ENCODE data around the gene CNTFR. TPM values are rescaled to one million over a fixed set of nuclear protein-coding genes. Genes with fewer than 3 reads are reported as not detected.

Gene CNTFR
- total RNA-seq, 1 experiment from 2014 or later: 2.7 TPM

GRCh38 chr9:34508463-34508862, 81.1 kb downstream of the CNTFR start:
- no peaks in the 10 kb centered on the region for H3K9me3 ChIP-seq (ENCODE audit: control insufficient read depth, insufficient read depth, low read depth, low read length)
- TF ChIP-seq SIN3A (IDR thresholded peaks at IDR 0.05; ENCODE audit: borderline replicate concordance, insufficient read depth, low read depth, low read length) (no peak), POLR2AphosphoS5 (IDR thresholded peaks at IDR 0.05; ENCODE audit: low read depth, low read length) (no peak), REST (IDR thresholded peaks at IDR 0.05; ENCODE audit: insufficient read depth in 1 of 2, low read depth in 2 of 2, low read length in 1 of 2) (no peak), CTCF (IDR thresholded peaks at IDR 0.05) (no peak), TCF7L2 (IDR thresholded peaks at IDR 0.05; ENCODE audit: low read depth, low read length) (no peak)
- intact Hi-C loops (cut with micrococcal nuclease; ENCODE audit: unreplicated experiment): no loop called here
- no peaks in the 10 kb centered on the region for H3K36me3 ChIP-seq (ENCODE audit: control insufficient read depth, insufficient read depth, low read length)
- no peak overlapping the region for H3K27ac ChIP-seq (ENCODE audit: low read length)
- CTCF ChIA-PET: no interaction called here
- H3K4me1 ChIP-seq (ENCODE audit: control insufficient read depth, insufficient read depth, low read length): peaks cover 2% of the 10 kb centered on the region; the same call in 1 of the 2 replicates
- DNase-seq (ENCODE audit: low read depth, low spot score) (no peak), ATAC-seq (no peak)
- POLR2A ChIA-PET: no interaction called here
- H3K27me3 ChIP-seq (ENCODE audit: control insufficient read depth, insufficient read depth, low read length): no peaks in the 10 kb centered on the region
- in situ Hi-C loops (cut with HindIII; ENCODE audit: low pct_unique_long_range_greater_than_20kb, low sequenced_read_pairs): no loop called here
- H3K4me3 ChIP-seq (ENCODE audit: low read depth in 2 of 2, low read length in 2 of 2): no peak overlapping the region
- BruUV-seq (replicated peaks): no TSS peak

- BruUV-seq (replicated peaks): no TSS peak
- intact Hi-C loops (cut with micrococcal nuclease; ENCODE audit: unreplicated experiment) (no loop called here), in situ Hi-C loops (cut with HindIII; ENCODE audit: low pct_unique_long_range_greater_than_20kb, low sequenced_read_pairs) (no loop called here)
- H3K4me1 ChIP-seq (ENCODE audit: control insufficient read depth, insufficient read depth, low read length): peaks cover 7% of the 10 kb centered on the region; the same call in 1 of the 2 replicates
- ATAC-seq (no peak), DNase-seq (ENCODE audit: low read depth, low spot score) (no peak)
- no peaks in the 10 kb centered on the region for H3K27me3 ChIP-seq (ENCODE audit: control insufficient read depth, insufficient read depth, low read length)
- no peak overlapping the region for H3K4me3 ChIP-seq (ENCODE audit: low read depth in 2 of 2, low read length in 2 of 2)
- no peaks in the 10 kb centered on the region for H3K36me3 ChIP-seq (ENCODE audit: control insufficient read depth, insufficient read depth, low read length)
- H3K27ac ChIP-seq (ENCODE audit: low read length): no peak overlapping the region
- ChIA-PET CTCF (no interaction called here), POLR2A (no interaction called here)
- no peaks in the 10 kb centered on the region for H3K9me3 ChIP-seq (ENCODE audit: control insufficient read depth, insufficient read depth, low read depth, low read length)
- TF ChIP-seq REST (IDR thresholded peaks at IDR 0.05; ENCODE audit: insufficient read depth in 1 of 2, low read depth in 2 of 2, low read length in 1 of 2) (no peak), POLR2AphosphoS5 (IDR thresholded peaks at IDR 0.05; ENCODE audit: low read depth, low read length) (no peak), SIN3A (IDR thresholded peaks at IDR 0.05; ENCODE audit: borderline replicate concordance, insufficient read depth, low read depth, low read length) (no peak)
These were observed 81.6 kb downstream of the CNTFR start for GRCh38 chr9:34507966-34508365.
